A673 (cell line): ENCODE results near the gene LITAFD.

Experiments
- EZH2 ChIP-seq: fragments of 200-600 bp; sonication (generic); IDR thresholded peaks from 2 replicates; pipeline ENCODE4 v1.6.1; 2017; ENCODE audit warnings: borderline replicate concordance, low read depth, mild to moderate bottlenecking, mixed read lengths, antibody characterized with exemption, low read length; ENCODE audit not compliant: poor library complexity, severe bottlenecking
- TF ChIP-seq, protein P1 (sequence below): fragments of 300-800, 200-600 bp; sonication (generic); conservative IDR thresholded peaks from 2 replicates; pipeline ENCODE4 v1.5.1; 2017; ENCODE audit warnings: low read depth, mild to moderate bottlenecking, antibody characterized with exemption, low read length, moderate library complexity, mixed read lengths

DNA sequence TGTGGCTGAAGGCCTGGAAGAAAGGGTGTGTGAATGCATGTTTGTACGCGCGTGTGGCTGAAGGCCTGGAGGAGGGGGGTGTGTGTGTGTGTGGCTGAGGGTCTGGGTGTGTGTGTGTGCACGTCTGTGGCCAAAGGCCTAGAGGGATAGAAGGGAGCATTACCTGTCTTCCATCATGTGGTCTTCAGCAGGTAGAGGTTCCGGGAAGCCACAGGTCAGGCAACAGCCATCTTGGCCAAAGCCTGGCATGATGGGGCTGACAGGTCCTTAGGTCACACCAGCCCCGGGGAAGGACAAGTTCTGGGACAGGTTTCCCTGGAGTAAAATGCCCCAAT is 5.2 kb downstream of the LITAFD start:
- TF ChIP-seq, protein P1, sequence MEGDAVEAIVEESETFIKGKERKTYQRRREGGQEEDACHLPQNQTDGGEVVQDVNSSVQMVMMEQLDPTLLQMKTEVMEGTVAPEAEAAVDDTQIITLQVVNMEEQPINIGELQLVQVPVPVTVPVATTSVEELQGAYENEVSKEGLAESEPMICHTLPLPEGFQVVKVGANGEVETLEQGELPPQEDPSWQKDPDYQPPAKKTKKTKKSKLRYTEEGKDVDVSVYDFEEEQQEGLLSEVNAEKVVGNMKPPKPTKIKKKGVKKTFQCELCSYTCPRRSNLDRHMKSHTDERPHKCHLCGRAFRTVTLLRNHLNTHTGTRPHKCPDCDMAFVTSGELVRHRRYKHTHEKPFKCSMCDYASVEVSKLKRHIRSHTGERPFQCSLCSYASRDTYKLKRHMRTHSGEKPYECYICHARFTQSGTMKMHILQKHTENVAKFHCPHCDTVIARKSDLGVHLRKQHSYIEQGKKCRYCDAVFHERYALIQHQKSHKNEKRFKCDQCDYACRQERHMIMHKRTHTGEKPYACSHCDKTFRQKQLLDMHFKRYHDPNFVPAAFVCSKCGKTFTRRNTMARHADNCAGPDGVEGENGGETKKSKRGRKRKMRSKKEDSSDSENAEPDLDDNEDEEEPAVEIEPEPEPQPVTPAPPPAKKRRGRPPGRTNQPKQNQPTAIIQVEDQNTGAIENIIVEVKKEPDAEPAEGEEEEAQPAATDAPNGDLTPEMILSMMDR: no peak
- TF ChIP-seq EZH2: no peak
